Hepatocyte (in vitro differentiated cells): Measurements from ENCODE around the gene FHOD3. TPM values are rescaled to one million over a fixed set of nuclear protein-coding genes. Genes with fewer than 3 reads are reported as not detected.

Experiments
- DNase-seq: peaks from one replicate; pipeline ENCODE4 v3.0.0-alpha.2; 2016; ENCODE audit warnings: low spot score
- H2AFZ ChIP-seq: fragments of 200-600 bp; sonication (generic); 2 replicates; pipeline ENCODE4 v1.6.0; 2016; ENCODE audit warnings: antibody characterized with exemption, mild to moderate bottlenecking
- H3K27ac ChIP-seq: fragments of 200-600 bp; sonication (generic); 2 replicates; pipeline ENCODE4 v1.5.1; 2016; ENCODE audit warnings: mild to moderate bottlenecking
- H3K27me3 ChIP-seq: fragments of 200-600 bp; sonication (generic); 2 replicates; pipeline ENCODE4 v1.6.1; 2016
- H3K36me3 ChIP-seq: fragments of 200-600 bp; sonication (generic); replicated peaks from 2 replicates; pipeline ENCODE4 v1.5.1; 2016; ENCODE audit warnings: low read depth; ENCODE audit not compliant: insufficient read depth
- H3K4me1 ChIP-seq: fragments of 200-600 bp; sonication (generic); 2 replicates; pipeline ENCODE4 v1.5.1; 2016; ENCODE audit warnings: mild to moderate bottlenecking, moderate library complexity; ENCODE audit not compliant: insufficient read depth
- H3K4me2 ChIP-seq: fragments of 200-600 bp; sonication (generic); 2 replicates; pipeline ENCODE4 v1.6.0; 2016
- H3K4me3 ChIP-seq: fragments of 200-600 bp; sonication (generic); 2 replicates; pipeline ENCODE4 v1.5.1; 2016; ENCODE audit warnings: mild to moderate bottlenecking
- H3K79me2 ChIP-seq: fragments of 200-600 bp; sonication (generic); 2 replicates; pipeline ENCODE4 v1.6.0; 2017; ENCODE audit warnings: mild to moderate bottlenecking
- H3K9me2 ChIP-seq: fragments of 200-600 bp; sonication (generic); replicated peaks from 2 replicates; pipeline ENCODE4 v1.6.0; 2017; ENCODE audit warnings: mild to moderate bottlenecking; ENCODE audit not compliant: insufficient read depth
- H3K9me3 ChIP-seq: fragments of 200-600 bp; sonication (generic); 2 replicates; pipeline ENCODE4 v1.5.1; 2016; ENCODE audit warnings: low read depth, mild to moderate bottlenecking
- H4K20me1 ChIP-seq: fragments of 200-600 bp; sonication (generic); 2 replicates; pipeline ENCODE4 v1.6.0; 2016; ENCODE audit warnings: mild to moderate bottlenecking; ENCODE audit not compliant: insufficient read depth, poor library complexity, severe bottlenecking
- EZH2 ChIP-seq: fragments of 200-600 bp; sonication (generic); IDR thresholded peaks from 2 replicates; pipeline ENCODE4 v1.6.1; 2016; ENCODE audit warnings: antibody characterized with exemption, mild to moderate bottlenecking, borderline replicate concordance
- EZH2phosphoT487 ChIP-seq: fragments of 200-600 bp; sonication (generic); IDR thresholded peaks from one replicate; pipeline ENCODE4 v1.6.1; 2018; ENCODE audit warnings: antibody characterized with exemption, mild to moderate bottlenecking, low read depth, moderate library complexity; ENCODE audit not compliant: unreplicated experiment, severe bottlenecking
- WGBS: methylation state at CpG from one replicate; pipeline ENCODE4 v1.1.6; 2016; ENCODE audit warnings: low lambda C conversion rate; ENCODE audit errors: missing lambda C conversion rate; 5-methylcytosine and 5-hydroxymethylcytosine counted together
- polyA plus RNA-seq: library from polyadenylated mRNA; unstranded; fragments of >200 nt; fragmentation: Nextera tagmentation; extraction: Ambion mirVana; gene quantifications from 2 replicates; pipeline ENCODE4 v1.2.1, GENCODE V29; 2016
- total RNA-seq: library from RNA; depleted of rRNA; stranded (reverse); fragments of >200 nt; gene quantifications from 2 replicates; pipeline ENCODE4 v1.2.3, GENCODE V29; 2014
- TF ChIP-seq, protein P1 (sequence below): fragments of 200-600 bp; sonication (generic); IDR thresholded peaks from 2 replicates; pipeline ENCODE4 v1.5.1; 2016; ENCODE audit warnings: antibody characterized with exemption, mild to moderate bottlenecking; ENCODE audit not compliant: poor library complexity

FHOD3 gene
- total and polyA plus RNA-seq, 2 experiments from 2014 or later = 1.7 to 2.7 TPM

DNA sequence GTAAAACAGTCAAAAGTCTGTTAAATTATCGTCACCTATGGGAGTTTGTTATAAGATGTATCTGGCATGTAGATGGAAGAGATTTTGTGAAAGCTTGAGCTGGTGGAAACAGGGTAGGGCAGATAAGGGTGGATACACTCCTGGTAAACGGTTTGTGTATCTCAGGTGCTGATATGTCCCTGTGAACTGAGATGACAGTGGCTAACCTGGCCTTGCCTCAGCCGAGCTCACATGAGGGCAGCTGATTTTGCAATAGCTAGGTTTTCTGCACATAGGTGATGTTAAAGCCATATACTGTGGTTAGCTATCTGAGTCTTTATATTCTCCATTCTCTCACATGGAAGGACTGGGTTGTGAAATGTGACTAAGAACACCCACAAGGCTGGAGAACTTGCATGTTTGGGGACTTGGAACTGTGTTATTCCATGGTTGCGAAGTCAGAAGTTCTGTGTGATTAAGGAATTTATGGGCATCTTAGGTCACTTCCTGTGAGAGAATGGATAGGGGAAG, 326.2 kb downstream of the FHOD3 start:
- peak overlapping the region; percentile 18 for H3K27ac ChIP-seq
- H4K20me1 ChIP-seq = no peaks in the 10 kb centered on the region
- no peaks in the 10 kb centered on the region for H3K9me2 ChIP-seq
- DNase-seq = peak; percentile 24
- no peaks in the 10 kb centered on the region for H3K27me3 ChIP-seq
- no peak overlapping the region for H3K4me3 ChIP-seq
- WGBS = 70% methylated on average over 4 of the region's 4 CpGs
- H2AFZ ChIP-seq = no peak overlapping the region
- H3K4me1 ChIP-seq = no peaks in the 10 kb centered on the region
- H3K79me2 ChIP-seq = no peaks in the 10 kb centered on the region
- H3K4me2 ChIP-seq = no peak overlapping the region
- TF ChIP-seq EZH2phosphoT487 (no peak), EZH2 (no peak)
- TF ChIP-seq, protein P1, sequence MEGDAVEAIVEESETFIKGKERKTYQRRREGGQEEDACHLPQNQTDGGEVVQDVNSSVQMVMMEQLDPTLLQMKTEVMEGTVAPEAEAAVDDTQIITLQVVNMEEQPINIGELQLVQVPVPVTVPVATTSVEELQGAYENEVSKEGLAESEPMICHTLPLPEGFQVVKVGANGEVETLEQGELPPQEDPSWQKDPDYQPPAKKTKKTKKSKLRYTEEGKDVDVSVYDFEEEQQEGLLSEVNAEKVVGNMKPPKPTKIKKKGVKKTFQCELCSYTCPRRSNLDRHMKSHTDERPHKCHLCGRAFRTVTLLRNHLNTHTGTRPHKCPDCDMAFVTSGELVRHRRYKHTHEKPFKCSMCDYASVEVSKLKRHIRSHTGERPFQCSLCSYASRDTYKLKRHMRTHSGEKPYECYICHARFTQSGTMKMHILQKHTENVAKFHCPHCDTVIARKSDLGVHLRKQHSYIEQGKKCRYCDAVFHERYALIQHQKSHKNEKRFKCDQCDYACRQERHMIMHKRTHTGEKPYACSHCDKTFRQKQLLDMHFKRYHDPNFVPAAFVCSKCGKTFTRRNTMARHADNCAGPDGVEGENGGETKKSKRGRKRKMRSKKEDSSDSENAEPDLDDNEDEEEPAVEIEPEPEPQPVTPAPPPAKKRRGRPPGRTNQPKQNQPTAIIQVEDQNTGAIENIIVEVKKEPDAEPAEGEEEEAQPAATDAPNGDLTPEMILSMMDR = no peak
- H3K36me3 ChIP-seq = no peaks in the 10 kb centered on the region
- no peaks in the 10 kb centered on the region for H3K9me3 ChIP-seq

DNA sequence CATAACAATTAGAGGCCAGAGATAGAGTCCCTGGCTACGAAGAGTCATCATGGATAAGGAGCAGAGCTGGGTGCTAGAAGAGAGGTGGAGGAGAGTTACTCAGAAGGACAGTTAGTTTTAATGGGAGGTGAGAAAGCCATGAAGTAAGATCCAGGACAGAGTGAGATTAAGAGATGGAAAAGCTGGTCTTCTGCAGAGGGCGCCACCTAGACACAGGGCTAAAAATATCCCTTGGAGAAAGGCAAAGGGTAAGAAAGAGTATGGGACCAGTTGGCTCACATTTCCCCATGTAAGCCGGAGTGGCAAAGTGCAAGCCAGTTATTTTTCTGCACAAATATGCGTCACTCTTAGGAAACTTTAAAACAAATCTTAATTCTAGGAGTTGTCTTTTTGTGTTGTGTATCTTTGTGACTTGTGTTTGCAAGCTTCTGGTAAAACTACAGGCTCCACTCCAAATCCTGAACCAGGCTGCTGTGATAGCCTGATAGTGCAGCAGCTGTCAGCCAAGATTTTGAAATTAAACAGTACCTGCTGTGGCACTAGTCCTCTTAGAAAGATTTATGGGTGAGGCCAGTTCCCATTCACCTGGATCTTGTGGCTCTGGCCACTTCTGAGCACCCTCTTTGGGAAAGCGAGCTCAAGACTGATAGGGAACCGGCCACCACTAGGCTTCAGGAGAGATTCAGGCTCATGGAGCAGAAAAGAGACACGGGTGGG, 327.1 kb downstream of the FHOD3 start:
- Histone ChIP-seq H3K4me1 (peaks cover 4% of the 10 kb centered on the region), H3K9me3 (no peaks in the 10 kb centered on the region), H3K36me3 (no peaks in the 10 kb centered on the region), H4K20me1 (no peaks in the 10 kb centered on the region), H3K79me2 (no peaks in the 10 kb centered on the region), H3K9me2 (no peaks in the 10 kb centered on the region), H3K27ac (no peak overlapping the region), H2AFZ (no peak overlapping the region), H3K27me3 (no peaks in the 10 kb centered on the region), H3K4me3 (no peak overlapping the region), H3K4me2 (no peak overlapping the region)
- 84% methylated on average over 7 of the region's 7 CpGs for WGBS
- no peak for DNase-seq
- TF ChIP-seq, protein P1 = no peak
- TF ChIP-seq EZH2 = no peak
- TF ChIP-seq EZH2phosphoT487 = no peak

DNA sequence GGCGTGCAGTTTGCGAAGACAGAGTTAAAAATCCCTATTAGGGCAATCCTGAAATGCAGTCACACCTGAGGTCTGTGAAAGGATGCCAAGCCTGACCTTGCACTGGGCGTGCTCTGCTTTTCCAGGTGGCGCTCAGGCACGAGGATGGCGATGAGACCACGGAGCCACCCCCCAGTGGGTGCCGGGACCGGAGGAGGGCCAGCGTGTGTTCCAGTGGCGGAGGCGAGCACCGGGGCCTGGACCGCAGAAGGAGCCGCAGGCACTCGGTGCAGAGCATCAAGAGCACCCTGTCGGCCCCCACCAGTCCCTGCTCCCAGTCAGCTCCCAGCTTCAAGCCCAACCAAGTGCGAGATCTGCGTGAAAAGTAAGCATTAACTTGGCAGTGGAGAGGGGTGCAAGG, 327.9 kb downstream of the FHOD3 start:
- Histone ChIP-seq H4K20me1 (no peaks in the 10 kb centered on the region), H3K27me3 (no peaks in the 10 kb centered on the region), H3K9me3 (no peaks in the 10 kb centered on the region), H3K4me3 (no peak overlapping the region), H3K4me2 (no peak overlapping the region), H3K27ac (no peak overlapping the region), H2AFZ (no peak overlapping the region), H3K79me2 (no peaks in the 10 kb centered on the region), H3K9me2 (no peaks in the 10 kb centered on the region), H3K36me3 (no peaks in the 10 kb centered on the region), H3K4me1 (peaks cover 4% of the 10 kb centered on the region)
- 93% methylated on average over 19 of the region's 19 CpGs for whole genome bisulfite sequencing
- DNase-seq = no peak
- no peak for TF ChIP-seq EZH2phosphoT487
- TF ChIP-seq, protein P1 = no peak
